Measurements from ENCODE around the gene OTUD1. TPM values are rescaled to one million over a fixed set of nuclear protein-coding genes. Genes with fewer than 3 reads are reported as not detected.

The OTUD1 gene
- total RNA-seq, 1 donor from 2014 or later: 13.0 TPM

GRCh38 chr10:23481363-23481961 lies 42.6 kb downstream of the OTUD1 start:
- Histone ChIP-seq H3K4me1 (ENCODE audit: control insufficient read depth in 3 of 3, insufficient read depth in 3 of 3, low read length in 3 of 3) (peaks cover 0 to 3% (median 0%) of the 10 kb centered on the region in 3 donors), H3K4me3 (ENCODE audit: low read length in 3 of 3) (no peak overlapping the region), H3K9ac (ENCODE audit: low read depth in 1 of 3, low read length in 3 of 3) (no peak overlapping the region), H3K36me3 (ENCODE audit: control insufficient read depth in 3 of 3, insufficient read depth in 3 of 3, low read length in 3 of 3) (no peaks in the 10 kb centered on the region), H3K9me3 (ENCODE audit: control insufficient read depth in 3 of 3, low read length in 3 of 3) (no peaks in the 10 kb centered on the region), H3K27me3 (ENCODE audit: control insufficient read depth in 3 of 3, insufficient read depth in 3 of 3, low read length in 3 of 3) (no peaks in the 10 kb centered on the region), H3K27ac (ENCODE audit: low read depth, low read length) (no peak overlapping the region)

- no peaks in the 10 kb centered on the region for H3K9me3 ChIP-seq (ENCODE audit: control insufficient read depth in 3 of 3, low read length in 3 of 3)
- H3K27ac ChIP-seq (ENCODE audit: low read depth, low read length): no peak overlapping the region
- H3K4me1 ChIP-seq (ENCODE audit: control insufficient read depth in 3 of 3, insufficient read depth in 3 of 3, low read length in 3 of 3): no peaks in the 10 kb centered on the region
- no peak overlapping the region for H3K9ac ChIP-seq (ENCODE audit: low read depth in 1 of 3, low read length in 3 of 3)
- no peak overlapping the region for H3K4me3 ChIP-seq (ENCODE audit: low read length in 3 of 3)
- no peaks in the 10 kb centered on the region for H3K27me3 ChIP-seq (ENCODE audit: control insufficient read depth in 3 of 3, insufficient read depth in 3 of 3, low read length in 3 of 3)
- H3K36me3 ChIP-seq (ENCODE audit: control insufficient read depth in 3 of 3, insufficient read depth in 3 of 3, low read length in 3 of 3): no peaks in the 10 kb centered on the region
Measured at GRCh38 chr10:23490115-23490514, 51.2 kb downstream of the OTUD1 start.

Small RNAs within 50 kb of the gene (small RNA-seq; reads per million reads assigned to genes)
- not detected for gene MIR1254-2

Other genes with a start within 250 kb of the OTUD1 start
- gene PTF1A, start 246.8 kb upstream of the OTUD1 start, total RNA-seq: not detected
- gene C10orf67, start 94.3 kb upstream of the OTUD1 start, total RNA-seq: under 0.01 TPM

All from skeletal muscle tissue (tissue), 5 donors.